Mucosa of descending colon (tissue), 3 donors: ENCODE results near the gene TRAFD1. TPM values are rescaled to one million over a fixed set of nuclear protein-coding genes. Genes with fewer than 3 reads are reported as not detected.

Experiments
- ATAC-seq: fragments of 200-7000 bp; cut with Tn5 transposase; one replicate; pipeline ENCODE4 v1.9.1; 2020; ENCODE audit warnings: mild to moderate bottlenecking, moderate library complexity
- DNase-seq, 3 donors: peaks; one replicate each; pipeline ENCODE4 v3.0.0-alpha.2; 2020
- H3K36me3 ChIP-seq: fragments of 200-600 bp; one replicate; pipeline ENCODE4 v1.8.0; 2021; ENCODE audit warnings: low read depth, mild to moderate bottlenecking
- H3K4me1 ChIP-seq: fragments of 200-600 bp; one replicate; pipeline ENCODE4 v1.8.0; 2021; ENCODE audit warnings: low read depth, mild to moderate bottlenecking
- H3K4me3 ChIP-seq: fragments of 200-600 bp; one replicate; pipeline ENCODE4 v1.8.0; 2021; ENCODE audit warnings: mild to moderate bottlenecking
- H3K9me3 ChIP-seq: fragments of 200-600 bp; one replicate; pipeline ENCODE4 v1.8.0; 2021; ENCODE audit warnings: mild to moderate bottlenecking
- intact Hi-C, 2 donors: fragments of 100-400 bp; cut with DNase I in 1 of 2; cut with micrococcal nuclease in 1 of 2; formaldehyde crosslinking; loops; one replicate each; pipeline versions ENCODE4 v1.11.0 to v1.11.1; 2022; cut with DNase I, micrococcal nuclease
- total RNA-seq, 3 donors: library from RNA; stranded (reverse); fragmentation: NEBNext Ultra II Directional in 2 of 3; extraction: Animal tissue kit (Norgen Biotek cat#: 25700) in 2 of 3; gene quantifications; one replicate each; pipeline versions ENCODE4 v1.2.1 to v1.2.4, GENCODE V29; 2021 to 2023
- TF ChIP-seq, protein P1 (sequence below): fragments of 200-600 bp; IDR thresholded peaks from one replicate; pipeline ENCODE4 v1.8.0; 2022; ENCODE audit warnings: antibody characterized with exemption, mild to moderate bottlenecking
- donor health status: DM: no; HTN: no; CAD: no; lungs with moderate emphysema.
- donor health status: DM: no; HTN: no; CAD: no.
- donor health status: DM: no; HTN: yes; CAD: no.

The TRAFD1 gene
- total RNA-seq, 3 donors from 2014 or later, result 34.0 to 59.6 (median 35.9) TPM

DNA sequence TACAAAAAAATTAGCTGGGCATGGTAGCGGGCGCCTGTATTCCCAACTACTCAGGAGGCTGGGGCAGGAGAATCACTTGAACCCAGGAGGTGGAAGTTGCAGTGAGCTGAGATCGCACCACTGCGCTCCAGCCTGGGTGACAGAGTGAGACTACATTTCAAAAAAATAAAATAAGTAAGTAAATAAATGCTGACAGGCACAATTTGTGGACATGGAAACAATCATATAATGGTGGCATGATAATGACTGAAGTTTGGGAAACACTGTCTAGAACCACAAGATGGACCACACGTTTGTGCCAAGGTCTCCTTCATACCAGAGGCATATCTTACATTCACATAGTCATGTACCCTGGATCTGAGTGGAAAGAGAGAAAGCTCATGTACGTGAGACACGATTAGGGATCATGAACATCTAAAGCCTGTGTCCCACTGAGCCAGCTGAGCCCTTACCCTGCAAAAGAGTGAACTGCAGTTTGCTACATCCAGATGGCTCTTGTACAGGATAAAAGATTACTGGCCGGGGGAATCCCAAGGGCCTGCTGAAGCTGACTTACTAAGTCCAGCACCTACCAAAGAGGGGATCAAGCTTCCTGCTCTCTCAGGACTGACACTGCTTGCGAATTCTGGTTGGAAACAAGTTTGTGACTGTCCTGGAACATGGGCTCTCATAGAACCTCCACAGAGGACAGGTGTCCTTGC, 62.9 kb downstream of the TRAFD1 start:
- Histone ChIP-seq H3K36me3 (peaks cover 22% of the 10 kb centered on the region), H3K4me1 (no peaks in the 10 kb centered on the region), H3K4me3 (no peak overlapping the region), H3K9me3 (no peaks in the 10 kb centered on the region)
- ATAC-seq, result no peak
- intact Hi-C loops, result no loop called here
- DNase-seq, result no peak
- TF ChIP-seq, protein P1, sequence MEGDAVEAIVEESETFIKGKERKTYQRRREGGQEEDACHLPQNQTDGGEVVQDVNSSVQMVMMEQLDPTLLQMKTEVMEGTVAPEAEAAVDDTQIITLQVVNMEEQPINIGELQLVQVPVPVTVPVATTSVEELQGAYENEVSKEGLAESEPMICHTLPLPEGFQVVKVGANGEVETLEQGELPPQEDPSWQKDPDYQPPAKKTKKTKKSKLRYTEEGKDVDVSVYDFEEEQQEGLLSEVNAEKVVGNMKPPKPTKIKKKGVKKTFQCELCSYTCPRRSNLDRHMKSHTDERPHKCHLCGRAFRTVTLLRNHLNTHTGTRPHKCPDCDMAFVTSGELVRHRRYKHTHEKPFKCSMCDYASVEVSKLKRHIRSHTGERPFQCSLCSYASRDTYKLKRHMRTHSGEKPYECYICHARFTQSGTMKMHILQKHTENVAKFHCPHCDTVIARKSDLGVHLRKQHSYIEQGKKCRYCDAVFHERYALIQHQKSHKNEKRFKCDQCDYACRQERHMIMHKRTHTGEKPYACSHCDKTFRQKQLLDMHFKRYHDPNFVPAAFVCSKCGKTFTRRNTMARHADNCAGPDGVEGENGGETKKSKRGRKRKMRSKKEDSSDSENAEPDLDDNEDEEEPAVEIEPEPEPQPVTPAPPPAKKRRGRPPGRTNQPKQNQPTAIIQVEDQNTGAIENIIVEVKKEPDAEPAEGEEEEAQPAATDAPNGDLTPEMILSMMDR, result no peak

DNA sequence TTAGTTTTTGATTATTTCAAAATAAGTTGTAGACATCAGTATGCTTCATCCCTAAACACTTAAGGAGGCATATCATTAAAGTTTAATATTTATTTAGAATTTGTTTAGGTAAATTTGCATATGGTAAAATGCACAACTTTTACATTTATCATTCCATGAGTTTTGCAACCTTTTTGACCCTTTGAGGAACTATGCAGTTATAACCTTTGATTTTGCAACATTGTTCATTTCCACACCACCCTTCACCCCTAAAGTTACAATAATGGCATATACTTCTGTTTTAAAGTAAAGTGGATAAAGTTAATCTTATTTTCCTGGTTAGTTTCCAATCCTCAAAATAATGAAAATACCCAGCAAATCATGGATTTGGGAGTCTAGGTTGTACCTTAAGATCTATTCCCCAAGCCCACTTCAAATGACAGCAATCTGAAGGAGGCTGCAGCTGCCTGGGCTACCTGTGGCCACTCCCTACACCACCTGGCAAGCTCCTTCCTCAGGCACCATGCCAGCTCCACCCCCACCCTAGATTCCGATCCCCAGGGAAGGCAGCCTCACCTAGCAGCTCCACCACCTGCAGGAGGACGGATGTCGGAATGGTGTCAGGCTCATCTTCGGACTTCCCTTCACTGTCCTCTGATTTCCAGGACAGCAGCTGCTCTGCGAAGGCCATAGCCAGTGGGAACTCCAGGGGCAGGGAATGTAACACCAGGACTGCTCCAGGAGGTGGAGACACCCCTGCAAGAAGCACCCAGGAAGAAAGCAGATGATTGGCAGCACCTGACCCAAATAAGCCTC, 65.1 kb downstream of the TRAFD1 start:
- DNase-seq (peak; percentile 68 to 85 (median 80)), ATAC-seq (peak; percentile 95)
- no peaks in the 10 kb centered on the region for H3K9me3 ChIP-seq
- H3K4me1 ChIP-seq, result no peaks in the 10 kb centered on the region
- TF ChIP-seq, protein P1, result no peak
- peaks cover 10% of the 10 kb centered on the region for H3K36me3 ChIP-seq
- H3K4me3 ChIP-seq, result no peak overlapping the region
- intact Hi-C loops, result no loop called here

DNA sequence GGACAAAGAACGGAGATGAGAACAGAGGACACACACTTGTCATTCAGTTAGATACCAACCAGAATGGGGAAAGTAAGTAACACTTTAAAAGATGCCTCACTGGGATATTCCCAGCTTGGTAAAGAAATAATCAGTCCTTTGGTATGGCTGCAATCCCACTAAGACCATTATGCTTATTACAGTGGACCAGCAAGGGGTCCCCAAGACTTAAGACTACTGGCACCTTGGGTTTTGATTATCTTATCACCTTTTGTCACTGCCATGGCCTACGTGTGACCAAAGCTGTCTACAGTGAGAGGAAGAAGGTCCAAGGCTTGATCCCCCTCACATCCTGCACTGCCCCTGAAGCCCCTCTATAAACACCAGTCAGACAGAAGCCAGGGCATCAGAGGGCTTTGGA, 65.8 kb downstream of the TRAFD1 start:
- Histone ChIP-seq H3K4me3 (no peak overlapping the region), H3K9me3 (no peaks in the 10 kb centered on the region), H3K36me3 (peaks cover 10% of the 10 kb centered on the region), H3K4me1 (no peaks in the 10 kb centered on the region)
- TF ChIP-seq, protein P1, result no peak
- intact Hi-C loops, result no loop called here
- no peak for DNase-seq
- ATAC-seq, result no peak

GRCh38 chr12:112191840-112192321, 66.5 kb downstream of the TRAFD1 start:
- intact Hi-C loops, result no loop called here
- TF ChIP-seq, protein P1, result no peak
- Histone ChIP-seq H3K4me1 (no peaks in the 10 kb centered on the region), H3K9me3 (no peaks in the 10 kb centered on the region), H3K4me3 (no peak overlapping the region), H3K36me3 (peaks cover 10% of the 10 kb centered on the region)
- DNase-seq (no peak), ATAC-seq (no peak)

DNA sequence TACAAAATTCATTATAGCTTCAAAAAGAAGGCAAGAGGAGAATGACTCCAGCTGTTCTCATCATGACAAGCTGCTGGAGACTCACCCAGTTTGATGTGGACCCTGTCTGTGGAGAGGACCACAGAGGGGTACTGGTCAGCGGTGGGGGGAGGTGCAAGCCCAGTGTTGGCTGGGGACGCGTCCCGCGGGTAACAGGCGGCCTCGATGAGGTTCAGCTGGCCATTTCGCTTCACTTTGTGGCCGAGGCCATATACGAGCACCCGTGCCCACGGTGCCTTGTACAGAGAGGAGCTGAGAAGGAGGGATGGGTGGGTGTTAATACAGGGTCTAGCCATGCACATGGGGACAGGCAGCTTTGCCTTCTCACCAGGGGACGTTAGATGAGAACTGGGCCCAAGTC, 67.1 kb downstream of the TRAFD1 start:
- intact Hi-C loops, result no loop called here
- TF ChIP-seq, protein P1, result no peak
- Histone ChIP-seq H3K4me1 (no peaks in the 10 kb centered on the region), H3K4me3 (no peak overlapping the region), H3K9me3 (no peaks in the 10 kb centered on the region), H3K36me3 (peaks cover 10% of the 10 kb centered on the region)
- no peak for ATAC-seq
- no peak for DNase-seq
